ENCODE measurements around the gene B3GLCT. TPM values are rescaled to one million over a fixed set of nuclear protein-coding genes. Genes with fewer than 3 reads are reported as not detected.

The B3GLCT gene
- total and polyA plus RNA-seq, 2 of the 13 experiments (the other 11 are each of a cell fraction or from before 2014, with no cell fraction given) = 2.0 to 7.1 TPM

DNA sequence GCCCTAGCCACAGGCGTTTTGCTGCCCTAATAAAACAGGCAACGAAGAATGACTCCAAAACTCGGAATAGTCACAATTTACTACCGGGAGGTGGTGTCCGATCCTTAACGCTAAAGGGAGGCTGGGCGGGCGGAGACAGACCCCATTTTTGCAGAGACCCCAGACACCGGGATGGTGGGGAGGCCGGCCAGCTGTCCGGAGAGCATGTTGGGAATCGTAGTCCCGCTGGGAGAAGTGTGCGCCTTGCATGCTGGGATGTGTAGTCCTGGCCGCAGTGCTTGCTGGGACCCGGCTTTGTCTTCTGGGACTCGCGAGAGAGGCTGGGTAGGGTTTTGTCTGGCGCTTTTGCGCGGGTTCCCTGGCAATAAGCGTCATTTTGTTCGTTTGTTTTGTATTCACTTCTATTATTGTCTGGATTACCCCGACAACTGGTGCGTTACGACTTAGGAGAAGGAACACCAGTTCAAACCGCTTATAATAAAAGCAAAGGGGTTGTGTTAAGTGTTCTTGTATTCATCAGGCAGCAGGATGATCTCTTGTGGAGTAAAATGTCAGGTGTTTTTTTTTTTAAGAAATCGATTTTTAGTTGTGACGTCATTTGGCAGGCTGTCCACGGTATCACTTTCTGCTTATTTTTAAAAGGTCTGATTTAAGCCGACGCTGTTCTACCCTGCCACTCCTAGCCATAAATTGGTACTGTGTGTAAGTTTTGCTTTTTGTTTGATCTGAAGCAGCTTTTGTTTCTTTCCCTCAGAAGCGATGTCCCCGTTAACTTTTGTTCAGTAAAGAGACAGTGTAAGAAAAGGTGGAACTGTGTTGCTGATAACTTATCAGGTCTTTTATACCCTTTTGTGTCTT, 37.4 kb upstream of the B3GLCT start (continued):
- TF ChIP-seq TBX3 (IDR thresholded peaks at IDR 0.05; ENCODE audit: borderline replicate concordance) (no peak), ZNF354B (CRISPR knock-in tag; IDR thresholded peaks at IDR 0.05) (no peak), KLF15 (CRISPR knock-in tag; IDR thresholded peaks at IDR 0.05; ENCODE audit: borderline replicate concordance) (no peak; the same call in 1 of the 2 replicates), DR1 (CRISPR knock-in tag; IDR thresholded peaks at IDR 0.05) (no peak), RFX1 (IDR thresholded peaks at IDR 0.05) (no peak), HOXA5 (CRISPR knock-in tag; IDR thresholded peaks at IDR 0.05) (no peak), ZNF205 (CRISPR knock-in tag; IDR thresholded peaks at IDR 0.05) (no peak), YY1 (IDR thresholded peaks at IDR 0.05; ENCODE audit: insufficient read depth, insufficient replicate concordance, low read depth, low read length) (peak; percentile 38), FLYWCH1 (CRISPR knock-in tag; IDR thresholded peaks at IDR 0.05) (no peak), MBD4 (IDR thresholded peaks at IDR 0.05; ENCODE audit: borderline replicate concordance, low read length) (no peak), ZZZ3 (CRISPR knock-in tag; IDR thresholded peaks at IDR 0.05; ENCODE audit: borderline replicate concordance) (no peak), ZNF678 (CRISPR knock-in tag; IDR thresholded peaks at IDR 0.05) (no peak)
- TF ChIP-seq, protein P1, sequence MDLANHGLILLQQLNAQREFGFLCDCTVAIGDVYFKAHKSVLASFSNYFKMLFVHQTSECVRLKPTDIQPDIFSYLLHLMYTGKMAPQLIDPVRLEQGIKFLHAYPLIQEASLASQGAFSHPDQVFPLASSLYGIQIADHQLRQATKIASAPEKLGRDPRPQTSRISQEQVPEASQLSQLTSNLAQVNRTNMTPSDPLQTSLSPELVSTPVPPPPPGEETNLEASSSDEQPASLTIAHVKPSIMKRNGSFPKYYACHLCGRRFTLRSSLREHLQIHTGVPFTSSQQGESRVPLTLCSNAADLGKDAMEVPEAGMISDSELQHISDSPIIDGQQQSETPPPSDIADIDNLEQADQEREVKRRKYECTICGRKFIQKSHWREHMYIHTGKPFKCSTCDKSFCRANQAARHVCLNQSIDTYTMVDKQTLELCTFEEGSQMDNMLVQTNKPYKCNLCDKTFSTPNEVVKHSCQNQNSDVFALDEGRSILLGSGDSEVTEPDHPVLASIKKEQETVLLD (CRISPR knock-in tag; IDR thresholded peaks at IDR 0.05; ENCODE audit: low read depth) = no peak; the same call in 1 of the 2 replicates
- TF ChIP-seq, protein P2, sequence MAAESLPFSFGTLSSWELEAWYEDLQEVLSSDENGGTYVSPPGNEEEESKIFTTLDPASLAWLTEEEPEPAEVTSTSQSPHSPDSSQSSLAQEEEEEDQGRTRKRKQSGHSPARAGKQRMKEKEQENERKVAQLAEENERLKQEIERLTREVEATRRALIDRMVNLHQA (CRISPR knock-in tag; IDR thresholded peaks at IDR 0.05) = no peak
- TF ChIP-seq, protein P3, sequence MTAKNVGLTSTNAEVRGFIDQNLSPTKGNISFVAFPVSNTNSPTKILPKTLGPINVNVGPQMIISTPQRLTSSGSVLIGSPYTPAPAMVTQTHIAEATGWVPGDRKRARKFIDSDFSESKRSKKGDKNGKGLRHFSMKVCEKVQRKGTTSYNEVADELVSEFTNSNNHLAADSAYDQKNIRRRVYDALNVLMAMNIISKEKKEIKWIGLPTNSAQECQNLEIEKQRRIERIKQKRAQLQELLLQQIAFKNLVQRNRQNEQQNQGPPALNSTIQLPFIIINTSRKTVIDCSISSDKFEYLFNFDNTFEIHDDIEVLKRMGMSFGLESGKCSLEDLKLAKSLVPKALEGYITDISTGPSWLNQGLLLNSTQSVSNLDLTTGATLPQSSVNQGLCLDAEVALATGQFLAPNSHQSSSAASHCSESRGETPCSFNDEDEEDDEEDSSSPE (CRISPR knock-in tag; IDR thresholded peaks at IDR 0.05) = peak; percentile 73; the same call in 1 of the 2 replicates
- TF ChIP-seq, protein P4, sequence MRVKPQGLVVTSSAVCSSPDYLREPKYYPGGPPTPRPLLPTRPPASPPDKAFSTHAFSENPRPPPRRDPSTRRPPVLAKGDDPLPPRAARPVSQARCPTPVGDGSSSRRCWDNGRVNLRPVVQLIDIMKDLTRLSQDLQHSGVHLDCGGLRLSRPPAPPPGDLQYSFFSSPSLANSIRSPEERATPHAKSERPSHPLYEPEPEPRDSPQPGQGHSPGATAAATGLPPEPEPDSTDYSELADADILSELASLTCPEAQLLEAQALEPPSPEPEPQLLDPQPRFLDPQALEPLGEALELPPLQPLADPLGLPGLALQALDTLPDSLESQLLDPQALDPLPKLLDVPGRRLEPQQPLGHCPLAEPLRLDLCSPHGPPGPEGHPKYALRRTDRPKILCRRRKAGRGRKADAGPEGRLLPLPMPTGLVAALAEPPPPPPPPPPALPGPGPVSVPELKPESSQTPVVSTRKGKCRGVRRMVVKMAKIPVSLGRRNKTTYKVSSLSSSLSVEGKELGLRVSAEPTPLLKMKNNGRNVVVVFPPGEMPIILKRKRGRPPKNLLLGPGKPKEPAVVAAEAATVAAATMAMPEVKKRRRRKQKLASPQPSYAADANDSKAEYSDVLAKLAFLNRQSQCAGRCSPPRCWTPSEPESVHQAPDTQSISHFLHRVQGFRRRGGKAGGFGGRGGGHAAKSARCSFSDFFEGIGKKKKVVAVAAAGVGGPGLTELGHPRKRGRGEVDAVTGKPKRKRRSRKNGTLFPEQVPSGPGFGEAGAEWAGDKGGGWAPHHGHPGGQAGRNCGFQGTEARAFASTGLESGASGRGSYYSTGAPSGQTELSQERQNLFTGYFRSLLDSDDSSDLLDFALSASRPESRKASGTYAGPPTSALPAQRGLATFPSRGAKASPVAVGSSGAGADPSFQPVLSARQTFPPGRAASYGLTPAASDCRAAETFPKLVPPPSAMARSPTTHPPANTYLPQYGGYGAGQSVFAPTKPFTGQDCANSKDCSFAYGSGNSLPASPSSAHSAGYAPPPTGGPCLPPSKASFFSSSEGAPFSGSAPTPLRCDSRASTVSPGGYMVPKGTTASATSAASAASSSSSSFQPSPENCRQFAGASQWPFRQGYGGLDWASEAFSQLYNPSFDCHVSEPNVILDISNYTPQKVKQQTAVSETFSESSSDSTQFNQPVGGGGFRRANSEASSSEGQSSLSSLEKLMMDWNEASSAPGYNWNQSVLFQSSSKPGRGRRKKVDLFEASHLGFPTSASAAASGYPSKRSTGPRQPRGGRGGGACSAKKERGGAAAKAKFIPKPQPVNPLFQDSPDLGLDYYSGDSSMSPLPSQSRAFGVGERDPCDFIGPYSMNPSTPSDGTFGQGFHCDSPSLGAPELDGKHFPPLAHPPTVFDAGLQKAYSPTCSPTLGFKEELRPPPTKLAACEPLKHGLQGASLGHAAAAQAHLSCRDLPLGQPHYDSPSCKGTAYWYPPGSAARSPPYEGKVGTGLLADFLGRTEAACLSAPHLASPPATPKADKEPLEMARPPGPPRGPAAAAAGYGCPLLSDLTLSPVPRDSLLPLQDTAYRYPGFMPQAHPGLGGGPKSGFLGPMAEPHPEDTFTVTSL (CRISPR knock-in tag; IDR thresholded peaks at IDR 0.05; ENCODE audit: borderline replicate concordance) = peak; percentile 42; the same call in 1 of the 2 replicates
- TF ChIP-seq, protein P5, sequence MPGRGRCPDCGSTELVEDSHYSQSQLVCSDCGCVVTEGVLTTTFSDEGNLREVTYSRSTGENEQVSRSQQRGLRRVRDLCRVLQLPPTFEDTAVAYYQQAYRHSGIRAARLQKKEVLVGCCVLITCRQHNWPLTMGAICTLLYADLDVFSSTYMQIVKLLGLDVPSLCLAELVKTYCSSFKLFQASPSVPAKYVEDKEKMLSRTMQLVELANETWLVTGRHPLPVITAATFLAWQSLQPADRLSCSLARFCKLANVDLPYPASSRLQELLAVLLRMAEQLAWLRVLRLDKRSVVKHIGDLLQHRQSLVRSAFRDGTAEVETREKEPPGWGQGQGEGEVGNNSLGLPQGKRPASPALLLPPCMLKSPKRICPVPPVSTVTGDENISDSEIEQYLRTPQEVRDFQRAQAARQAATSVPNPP (CRISPR knock-in tag; IDR thresholded peaks at IDR 0.05) = no peak
